GM18505 (cell line): ENCODE results near the gene CLEC4G.

Source experiments
- ATAC-seq: cut with Tn5 transposase; IDR thresholded peaks from one replicate; pipeline ENCODE4 v1.9.1; 2021; ENCODE audit not compliant: unreplicated experiment
- POLR2A ChIP-seq: IDR thresholded peaks from 4 replicates; pipeline ENCODE4 v1.6.1; 2011; ENCODE audit warnings: borderline replicate concordance; ENCODE audit not compliant: insufficient read depth, insufficient read length; ENCODE audit errors: extremely low read depth

The CLEC4G gene

DNA sequence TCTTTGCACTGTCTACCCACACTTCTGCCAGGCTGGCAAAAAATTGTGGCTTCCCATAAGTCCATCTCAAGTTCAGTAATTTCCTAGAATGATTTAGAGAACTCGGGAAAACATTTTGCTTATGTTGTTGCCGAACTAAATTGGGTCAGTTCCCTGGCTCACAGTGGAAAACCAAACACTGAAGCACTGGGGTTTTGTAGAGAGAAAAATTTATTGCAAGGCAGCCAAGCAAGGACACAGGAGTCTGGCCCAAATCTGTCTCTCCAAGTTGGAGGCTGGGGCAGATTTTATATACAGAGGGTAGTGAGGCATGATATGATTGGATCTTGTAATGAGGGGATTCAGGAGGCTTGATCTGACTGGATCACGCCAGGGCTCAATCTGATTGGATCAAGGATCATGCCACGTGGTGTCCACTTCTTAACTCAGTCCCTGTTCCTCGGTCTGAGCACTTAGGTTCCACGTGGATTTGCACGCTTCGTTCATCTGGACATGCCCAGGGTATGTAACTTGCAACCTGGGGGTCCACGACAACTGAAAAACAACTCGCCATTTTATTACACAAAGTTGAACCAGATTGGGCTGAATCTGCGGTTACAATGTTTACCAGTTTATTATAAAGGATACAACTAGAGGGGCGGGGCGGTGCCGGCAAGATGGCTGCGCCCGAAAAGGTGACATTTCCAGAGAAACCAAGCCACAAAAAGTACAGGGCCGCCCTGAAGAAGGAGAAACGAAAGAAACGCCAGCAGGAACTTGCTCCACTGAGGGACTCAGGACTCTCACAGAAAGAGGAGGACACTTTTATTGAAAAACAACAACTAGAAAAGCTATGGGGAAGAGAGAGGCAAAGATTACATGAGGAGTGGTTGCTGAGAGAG is 8.1 kb upstream of the CLEC4G start:
- ATAC-seq = no peak

GRCh38 chr19:7739211-7739755 is 7.4 kb upstream of the CLEC4G start:
- TF ChIP-seq POLR2A = no peak
- no peak for ATAC-seq

More for the DNA sequence above, 8.1 kb upstream of the CLEC4G start:
- TF ChIP-seq POLR2A = no peak

DNA sequence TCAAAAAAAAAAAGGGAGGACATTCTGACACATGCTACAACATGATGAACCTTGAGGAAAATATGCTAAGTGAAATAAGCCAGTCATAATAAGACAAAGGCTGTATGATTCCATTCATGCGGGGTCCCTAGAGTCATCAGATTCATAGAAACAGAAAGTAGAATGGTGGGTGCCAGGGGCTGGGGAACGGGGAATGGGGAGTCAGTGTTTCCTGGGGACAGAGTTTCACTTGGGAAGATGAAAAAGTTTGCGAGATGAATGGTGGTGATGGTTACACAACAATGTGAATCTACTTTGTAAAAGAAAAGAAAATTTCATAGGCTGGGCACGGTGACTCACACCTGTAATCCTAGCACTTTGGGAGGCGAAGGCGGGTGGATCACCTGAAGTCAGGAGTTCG is 6.1 kb upstream of the CLEC4G start:
- TF ChIP-seq POLR2A = no peak
- no peak for ATAC-seq

GRCh38 chr19:7737215-7737614 is 5.3 kb upstream of the CLEC4G start:
- no peak for TF ChIP-seq POLR2A
- no peak for ATAC-seq

GRCh38 chr19:7736148-7736547 is 4.2 kb upstream of the CLEC4G start:
- no peak for ATAC-seq
- TF ChIP-seq POLR2A = no peak

GRCh38 chr19:7734220-7735203 is 2.6 kb upstream of the CLEC4G start:
- no peak for TF ChIP-seq POLR2A
- ATAC-seq = no peak

GRCh38 chr19:7733376-7733775 is 1.5 kb upstream of the CLEC4G start:
- no peak for TF ChIP-seq POLR2A
- ATAC-seq = no peak

DNA sequence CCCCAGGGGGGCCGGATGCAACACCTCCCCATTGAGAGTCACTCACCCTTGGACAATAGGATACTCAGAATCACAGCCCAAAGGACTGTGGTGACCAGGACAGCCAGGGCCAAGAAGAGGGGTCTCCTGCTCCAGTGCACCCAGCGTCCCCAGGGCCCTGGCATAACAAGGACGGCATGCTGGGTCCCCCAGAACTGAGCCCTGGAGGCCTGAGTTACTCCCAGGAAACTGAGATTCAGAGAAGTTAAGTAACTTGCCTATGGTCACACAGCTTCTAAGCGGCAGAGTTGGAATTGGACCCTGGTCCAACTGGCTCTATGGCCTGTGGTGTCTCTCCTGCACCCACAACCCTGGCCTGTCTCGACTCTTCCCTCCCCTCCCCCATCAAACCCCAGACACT is 295 bp downstream of the CLEC4G start:
- no peak for ATAC-seq
- TF ChIP-seq POLR2A = no peak

DNA sequence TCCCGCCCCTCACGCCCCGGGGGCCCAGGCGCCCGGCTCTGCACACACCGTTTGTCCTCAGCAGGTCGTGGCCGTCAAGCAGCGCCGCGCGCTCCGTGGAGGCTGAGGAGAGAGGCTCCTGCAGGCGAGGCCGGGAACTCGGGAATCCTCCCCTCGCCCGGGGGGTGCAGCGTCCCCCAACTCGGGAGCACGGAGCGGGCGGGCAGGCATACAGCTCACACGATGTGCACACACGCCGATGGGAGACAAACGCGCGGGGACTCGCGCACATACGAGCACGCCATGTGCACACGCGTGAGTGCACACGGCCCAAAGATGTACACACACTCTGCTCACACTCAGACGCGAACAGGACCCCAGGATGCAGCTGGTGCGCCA is 703 bp downstream of the CLEC4G start:
- no peak for ATAC-seq
- no peak for TF ChIP-seq POLR2A

GRCh38 chr19:7730286-7731217 is 1.4 kb downstream of the CLEC4G start:
- no peak for ATAC-seq
- no peak for TF ChIP-seq POLR2A

DNA sequence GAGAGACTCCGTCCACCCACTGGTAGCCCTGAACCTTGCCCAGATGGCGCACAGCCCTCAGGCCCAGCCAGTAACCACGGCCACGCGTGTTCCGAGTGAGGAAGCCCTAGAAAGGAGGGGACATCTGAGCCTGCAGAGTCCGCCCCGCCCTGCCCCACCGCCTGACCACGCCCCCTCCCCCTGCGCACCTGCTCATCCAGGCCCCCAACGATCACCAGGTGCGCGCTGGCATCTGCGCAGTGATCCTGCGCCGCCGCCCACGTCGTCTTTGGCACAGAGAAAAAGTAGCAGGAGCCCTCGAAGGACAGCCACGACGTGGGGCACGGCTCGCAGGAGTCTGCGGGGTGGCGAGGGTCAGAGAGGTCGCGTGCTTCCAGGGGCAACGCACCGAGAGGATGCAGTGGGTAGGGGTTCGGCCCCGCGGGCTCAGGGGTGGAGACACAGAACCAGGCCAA is 2.1 kb downstream of the CLEC4G start:
- no peak for TF ChIP-seq POLR2A
- ATAC-seq = no peak

DNA sequence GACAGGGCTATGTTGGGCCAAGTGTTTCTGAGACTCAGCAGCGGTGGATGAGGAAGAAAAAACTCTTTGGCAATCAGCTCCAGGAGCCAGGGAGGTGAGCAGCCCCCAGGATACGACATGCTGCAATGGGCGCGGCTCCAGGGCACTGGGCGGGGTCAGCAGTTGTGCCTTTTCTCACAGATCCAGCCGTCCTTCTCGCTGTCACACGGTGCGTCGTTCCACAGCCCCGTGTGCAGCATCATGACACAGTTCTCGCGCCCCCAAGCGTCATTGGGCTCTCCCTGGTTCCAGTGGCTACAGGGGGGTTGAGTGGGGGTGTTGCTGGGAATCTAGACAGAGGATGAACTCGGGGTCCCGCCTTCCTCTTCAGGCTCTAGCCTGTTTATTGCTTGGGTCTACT is 2.7 kb downstream of the CLEC4G start:
- no peak for ATAC-seq
- TF ChIP-seq POLR2A = no peak
